Spleen (tissue), 7 donors: ENCODE measurements around the gene WDR91.

Source experiments
- CTCF ChIP-seq, 11 experiments: fragments of 200-600 bp in 7 of 11; fragments of 450-650 bp in 4 of 11; sonication (generic) in 4 of 11; IDR thresholded peaks in 8 of 11; conservative IDR thresholded peaks in 3 of 11; 1 replicate in 7 of 11; 2 replicates in 4 of 11; pipeline versions ENCODE4 v1.4.0 to v1.8.0; 2016 to 2021; ENCODE audit warnings: antibody characterized with exemption in 11 of 11, inconsistent platforms in 4 of 11, mild to moderate bottlenecking in 1 of 11
- POLR2A ChIP-seq, 3 donors: fragments of 450-650 bp; IDR thresholded peaks; one replicate each; pipeline ENCODE4 v1.5.1; 2017; ENCODE audit warnings: antibody characterized with exemption in 3 of 3, mild to moderate bottlenecking in 1 of 3
- POLR2AphosphoS5 ChIP-seq, 3 donors: sonication (generic); formaldehyde crosslinking; IDR thresholded peaks; one replicate each; pipeline ENCODE4 v1.5.1; 2017; ENCODE audit warnings: antibody characterized with exemption in 3 of 3
- donor health status: DM: no; HTN: no; CAD: no; lungs with moderate emphysema.
- donor health status: DM: no; HTN: no; CAD: no.
- donor health status: DM: no; HTN: no; CAD: no.

GRCh38 chr7:135210888-135211178, 493 bp downstream of the WDR91 start:
- TF ChIP-seq CTCF (IDR thresholded peaks at IDR 0.05 in 8 of 11, conservative IDR thresholded peaks at IDR 0.05 in 3 of 11) (no peak), POLR2A (IDR thresholded peaks at IDR 0.05) (no peak), POLR2AphosphoS5 (IDR thresholded peaks at IDR 0.05) (no peak)
